ENCODE results near the gene HSF2BP.
"Not testable (repeated sequence)": the region's sequence is repeated elsewhere in the genome, so short reads cannot be mapped to it uniquely, and the experiment has no call there.

Gene HSF2BP

DNA sequence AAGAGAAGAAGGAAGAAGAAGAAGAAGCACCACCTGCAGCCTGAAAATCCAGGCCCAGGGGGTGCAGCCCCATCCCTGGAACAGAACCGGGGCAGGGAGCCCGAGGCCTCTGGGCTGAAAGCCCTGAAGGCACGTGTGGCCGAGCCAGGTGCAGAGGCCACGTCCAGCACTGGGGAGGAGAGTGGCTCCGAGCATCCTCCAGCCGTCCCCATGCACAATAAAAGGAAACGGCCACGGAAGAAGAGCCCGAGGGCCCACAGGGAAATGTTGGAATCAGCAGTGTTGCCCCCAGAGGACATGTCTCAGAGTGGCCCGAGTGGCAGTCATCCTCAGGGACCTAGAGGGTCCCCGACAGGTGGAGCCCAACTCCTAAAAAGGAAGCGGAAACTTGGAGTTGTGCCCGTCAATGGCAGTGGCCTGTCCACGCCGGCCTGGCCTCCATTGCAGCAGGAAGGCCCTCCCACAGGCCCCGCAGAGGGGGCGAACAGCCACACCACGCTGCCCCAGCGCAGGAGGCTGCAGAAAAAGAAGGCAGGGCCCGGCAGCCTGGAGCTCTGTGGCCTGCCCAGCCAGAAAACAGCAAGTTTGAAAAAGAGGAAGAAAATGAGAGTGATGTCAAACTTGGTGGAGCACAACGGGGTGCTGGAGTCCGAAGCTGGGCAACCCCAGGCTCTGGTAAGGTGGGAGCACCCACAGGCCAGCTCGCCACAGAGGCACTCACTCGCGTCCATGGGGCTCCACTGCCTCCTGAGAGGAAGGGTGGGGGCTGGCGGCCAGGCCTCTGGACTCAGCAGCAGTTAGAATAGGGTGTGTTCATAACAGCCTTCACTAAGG, 28.5 kb upstream of the HSF2BP start:
- no peak for DNase-seq (ENCODE audit: low read depth in 2 of 2)

- DNase-seq (ENCODE audit: low read depth in 2 of 2), result no peak
These were observed 27.7 kb upstream of the HSF2BP start for GRCh38 chr21:43686811-43687565.

DNA sequence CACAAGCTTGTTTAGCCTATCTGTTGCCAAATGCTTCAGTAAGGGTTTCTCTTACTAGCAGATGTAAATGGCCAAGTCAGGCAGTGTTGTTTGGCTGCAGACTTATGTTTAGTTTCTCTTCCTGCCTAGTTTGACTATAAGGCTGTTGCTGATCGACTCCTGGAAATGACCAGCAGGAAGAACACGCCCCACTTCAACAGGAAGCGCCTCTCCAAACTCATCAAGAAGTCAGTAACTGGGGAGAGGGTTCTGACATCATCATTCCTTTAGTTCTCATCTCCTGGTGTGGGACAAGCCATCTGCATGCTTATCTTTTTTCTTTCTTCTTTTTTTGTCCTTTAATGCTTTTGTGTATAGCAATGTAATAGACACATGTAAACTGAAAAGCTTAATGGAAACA, 25.1 kb upstream of the HSF2BP start:
- no peak for DNase-seq (ENCODE audit: low read depth in 2 of 2)

DNA sequence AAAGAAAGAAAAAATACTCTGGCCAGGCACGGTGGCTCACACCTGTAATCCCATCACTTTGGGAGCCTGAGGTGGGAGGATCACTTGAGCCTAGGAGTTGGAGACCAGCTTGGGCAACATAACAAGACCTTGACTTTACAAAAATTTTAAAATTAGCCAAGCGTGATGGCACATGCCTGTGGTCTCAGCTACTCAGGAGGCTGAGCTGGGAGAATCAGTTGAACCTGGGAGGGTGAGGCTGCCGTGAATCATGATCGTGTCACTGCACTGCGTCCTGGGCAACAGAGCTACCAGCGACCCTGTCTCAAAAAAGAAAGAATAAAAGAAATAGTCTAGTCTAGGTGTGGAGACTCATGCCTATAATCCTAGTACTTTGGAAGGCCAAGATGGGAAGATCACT, 22.4 kb upstream of the HSF2BP start:
- no peak for DNase-seq (ENCODE audit: low read depth in 2 of 2)

DNA sequence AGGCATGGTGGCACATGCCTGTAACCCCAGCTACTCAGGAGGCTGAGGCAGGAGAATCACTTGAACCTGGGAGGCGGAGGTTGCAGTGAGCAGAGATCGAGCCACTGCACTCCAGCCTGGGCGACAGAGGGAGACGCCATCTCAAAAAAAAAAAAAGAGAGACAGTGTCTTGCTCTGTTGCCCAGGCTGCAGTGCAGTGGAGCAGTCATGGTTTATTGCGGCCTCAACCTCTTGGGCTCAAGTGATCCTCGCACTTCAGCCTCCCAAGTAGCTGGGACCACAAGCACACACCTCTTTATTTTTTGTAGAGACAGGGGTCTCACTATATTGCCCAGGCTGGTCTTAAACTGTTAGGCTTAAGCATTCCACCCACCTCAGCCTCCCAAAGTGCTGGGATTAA, 21.1 kb upstream of the HSF2BP start:
- DNase-seq (ENCODE audit: low read depth in 2 of 2), result not testable (repeated sequence)

DNA sequence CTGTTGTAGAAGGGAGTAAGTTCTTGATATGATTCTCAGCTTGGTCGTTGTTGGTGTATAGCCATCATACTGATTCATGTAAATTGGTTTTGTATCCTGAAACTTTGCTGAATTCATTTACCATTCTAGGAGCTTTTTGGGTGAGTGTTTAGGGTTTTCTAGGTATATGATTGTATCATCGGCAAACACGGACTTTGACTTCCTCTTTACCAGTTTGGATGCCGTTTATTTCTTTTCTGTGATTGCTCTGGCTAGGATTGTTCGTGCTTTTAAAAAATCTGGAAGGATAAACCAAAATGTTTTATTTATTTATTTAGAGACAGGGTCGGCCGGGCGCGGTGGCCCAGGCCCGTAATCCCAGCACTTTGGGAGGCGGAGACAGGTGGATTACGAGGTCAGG, 20.7 kb upstream of the HSF2BP start:
- DNase-seq (ENCODE audit: low read depth in 2 of 2), result no peak

DNA sequence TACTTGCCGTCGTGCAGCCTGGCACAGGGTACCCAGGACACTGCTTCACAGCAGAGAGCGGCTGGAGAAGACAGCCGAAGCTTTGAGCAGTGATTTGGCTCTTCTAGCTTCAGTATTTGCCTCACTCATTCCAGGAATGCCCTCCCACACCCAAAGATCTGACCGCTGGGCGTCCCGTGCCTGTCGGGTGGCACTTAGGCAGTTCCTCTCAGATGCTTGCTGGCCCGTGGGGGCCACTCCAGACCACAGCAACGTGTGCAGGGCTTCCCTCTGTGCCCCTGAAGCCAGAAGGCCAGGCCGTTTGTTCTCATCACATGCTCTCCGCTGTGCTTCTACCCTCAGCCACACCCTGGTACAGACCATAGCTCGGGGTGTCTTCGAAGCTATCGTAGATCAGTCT, 17.1 kb upstream of the HSF2BP start:
- no peak for DNase-seq (ENCODE audit: low read depth in 2 of 2)

DNA sequence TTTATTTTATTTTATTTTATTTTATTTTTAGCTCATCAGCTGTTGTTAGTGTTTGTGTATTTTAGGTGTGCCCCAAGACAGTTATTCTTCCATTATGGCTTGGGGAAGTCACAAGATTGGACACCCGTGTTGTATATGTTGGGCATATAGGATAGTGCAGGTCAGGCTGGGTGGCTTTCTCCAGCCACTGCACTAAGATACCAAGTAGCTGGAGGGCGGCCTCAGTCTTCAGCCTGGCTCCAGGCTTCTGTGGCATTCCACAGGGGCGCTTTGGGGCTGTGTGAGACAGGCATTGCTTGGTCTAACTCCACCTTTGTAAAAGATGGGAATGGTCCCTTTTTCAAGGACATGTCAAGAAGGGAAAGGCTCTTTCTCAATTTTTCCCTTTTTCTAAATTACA, 16.6 kb upstream of the HSF2BP start:
- DNase-seq (ENCODE audit: low read depth in 2 of 2), result no peak

GRCh38 chr21:43669828-43670605, 10.7 kb upstream of the HSF2BP start:
- DNase-seq (ENCODE audit: low read depth in 2 of 2), result no peak

- no peak for DNase-seq (ENCODE audit: low read depth in 2 of 2)
These were observed 8.1 kb upstream of the HSF2BP start for GRCh38 chr21:43667191-43667904.

DNA sequence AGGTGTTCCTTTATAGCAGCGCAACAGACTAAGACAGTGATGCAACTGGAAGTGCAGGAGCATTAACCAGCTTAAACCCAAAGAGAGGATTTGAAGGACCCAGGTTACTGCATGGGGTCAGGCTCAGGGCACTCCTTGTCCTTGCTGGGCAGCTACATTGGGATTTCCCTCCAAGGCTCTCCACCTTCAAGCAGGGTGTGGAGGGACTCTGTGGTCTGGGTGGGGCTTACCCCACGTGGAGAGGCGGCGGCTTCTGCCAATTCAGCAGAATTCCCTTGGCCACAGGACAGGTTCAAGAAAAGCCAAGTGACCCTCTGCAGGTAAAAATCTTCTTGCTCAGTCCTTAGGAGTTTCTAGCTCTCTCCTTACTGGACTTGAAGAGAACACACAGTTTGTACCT, 6.6 kb upstream of the HSF2BP start:
- DNase-seq (ENCODE audit: low read depth in 2 of 2), result no peak

DNA sequence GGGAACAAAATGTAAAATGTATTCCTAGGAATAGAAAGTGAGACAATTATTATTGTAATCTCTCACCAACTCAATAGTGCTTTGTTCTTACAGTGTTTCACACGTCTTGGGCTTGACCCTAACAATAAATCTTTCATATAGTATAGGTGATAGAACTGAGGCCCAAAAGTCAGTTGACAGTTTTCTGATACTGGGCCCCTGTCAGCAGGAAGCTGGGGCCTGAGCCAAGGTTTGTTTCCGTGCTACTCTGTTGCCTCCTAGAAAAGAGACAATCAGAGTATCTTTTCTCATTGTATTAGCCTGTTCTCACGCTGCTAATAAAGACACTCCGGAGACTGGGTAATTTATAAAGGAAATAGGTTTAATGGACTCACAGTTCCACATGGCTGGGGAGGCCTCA, 5.1 kb upstream of the HSF2BP start:
- no peak for DNase-seq (ENCODE audit: low read depth in 2 of 2)

DNA sequence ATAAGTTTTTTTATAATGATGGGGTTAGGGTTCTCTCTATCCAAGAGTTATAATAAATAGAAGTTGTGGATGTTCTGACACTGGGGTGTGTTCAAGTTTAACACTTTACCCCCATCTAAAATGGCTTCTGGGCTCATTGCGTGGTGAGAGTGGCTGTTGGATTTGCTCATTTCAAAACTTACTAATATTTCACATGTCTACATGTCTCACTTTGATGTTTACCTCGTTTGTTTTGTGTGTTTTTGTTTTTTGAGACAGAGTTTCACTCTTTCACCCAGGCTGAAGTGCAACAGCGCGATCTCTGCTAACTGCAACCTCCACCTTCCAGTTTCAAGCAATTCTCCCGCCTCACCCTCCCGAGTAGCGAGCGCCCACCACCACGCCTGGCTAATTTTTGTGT, 3.7 kb upstream of the HSF2BP start:
- no peak for DNase-seq (ENCODE audit: low read depth in 2 of 2)

DNA sequence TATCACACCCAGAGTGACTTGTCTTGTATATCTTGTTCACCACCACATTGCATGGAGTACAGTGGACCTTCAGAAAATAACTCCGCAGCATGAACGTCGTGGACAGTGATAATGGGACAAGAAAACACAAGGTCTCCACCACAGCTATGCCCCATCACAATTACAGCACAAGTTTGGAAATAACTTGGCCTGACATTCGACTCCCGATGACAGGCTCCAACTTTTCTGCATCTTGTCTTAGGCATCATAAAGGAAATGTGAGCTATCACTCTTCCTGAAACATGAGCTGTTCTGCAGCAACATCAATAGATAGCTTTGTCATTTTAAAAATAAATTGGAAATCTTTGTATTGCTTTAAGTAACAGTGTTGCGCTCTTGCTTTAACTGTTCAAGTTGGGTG, 3.0 kb upstream of the HSF2BP start:
- no peak for DNase-seq (ENCODE audit: low read depth in 2 of 2)

GRCh38 chr21:43658769-43659135, 536 bp downstream of the HSF2BP start:
- DNase-seq (ENCODE audit: low read depth in 2 of 2), result no peak

DNA sequence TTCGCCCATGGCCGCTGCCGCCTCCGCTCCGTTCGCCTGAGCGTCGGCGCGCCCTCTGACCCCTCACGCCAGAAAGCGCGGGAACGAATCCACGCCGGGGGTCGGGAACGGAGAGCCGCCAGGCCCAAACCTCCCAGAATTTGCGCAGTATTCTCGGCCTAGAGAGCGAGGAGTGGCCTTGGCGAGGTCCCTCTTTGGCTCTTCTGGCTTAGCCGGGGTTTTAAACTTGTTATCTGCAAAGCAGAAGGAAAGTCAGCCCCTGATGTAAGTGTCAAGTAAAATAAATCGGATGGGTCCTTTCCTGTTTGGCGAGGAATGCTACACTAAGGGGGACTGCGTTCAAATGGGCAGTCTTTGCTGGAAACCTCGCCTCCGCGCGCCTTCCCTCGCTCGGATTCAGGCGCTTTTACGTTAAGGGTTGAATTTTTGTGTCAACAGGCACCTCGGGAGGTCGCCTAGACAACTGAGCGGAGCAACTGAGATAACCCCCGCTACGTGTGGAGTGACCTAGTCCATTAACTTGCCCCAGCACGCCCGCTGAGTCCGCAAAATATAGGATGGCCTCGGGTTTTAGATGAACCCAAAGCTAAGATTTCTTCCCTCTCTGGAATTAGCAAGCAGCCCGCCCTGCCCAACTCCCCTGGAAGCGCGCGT, 1.1 kb downstream of the HSF2BP start:
- DNase-seq (ENCODE audit: low read depth in 2 of 2), result no peak

- DNase-seq (ENCODE audit: low read depth in 2 of 2), result no peak
These were observed 1.8 kb downstream of the HSF2BP start for GRCh38 chr21:43657355-43658087.

DNA sequence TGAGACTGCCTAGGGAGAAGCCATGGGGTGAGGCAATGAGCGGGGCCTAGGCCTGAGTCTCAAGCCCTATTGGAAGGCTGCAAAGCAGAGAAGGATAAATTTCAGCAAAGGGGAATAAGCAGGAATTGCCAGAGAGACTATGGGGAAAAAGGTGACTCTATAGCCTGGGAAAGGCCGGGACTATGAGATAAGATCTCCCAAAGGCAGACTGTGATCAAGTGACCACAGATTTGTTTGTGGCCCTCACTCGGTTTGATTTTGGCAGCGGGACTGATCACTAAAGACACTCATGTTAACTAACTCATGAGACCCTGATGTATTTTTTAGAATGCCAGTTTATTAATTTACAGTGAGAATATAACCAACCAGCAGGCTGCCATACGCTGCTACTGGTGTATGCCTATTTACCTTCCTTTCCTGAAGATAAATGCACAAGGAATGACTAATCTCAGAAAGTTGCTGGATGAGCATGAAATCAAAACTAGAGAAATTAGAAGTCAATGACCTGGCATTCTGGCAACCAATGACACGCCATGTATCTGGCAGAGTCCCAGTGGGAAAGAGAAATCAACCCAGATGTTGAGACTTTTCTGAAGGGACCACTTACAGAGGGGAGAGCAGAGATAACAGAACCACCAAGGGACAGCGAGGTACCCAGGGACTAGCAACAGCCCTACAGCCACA, 4.3 kb downstream of the HSF2BP start:
- DNase-seq (ENCODE audit: low read depth in 2 of 2), result no peak

- no peak for DNase-seq (ENCODE audit: low read depth in 2 of 2)
These were observed 5.7 kb downstream of the HSF2BP start for GRCh38 chr21:43653626-43654025.

DNA sequence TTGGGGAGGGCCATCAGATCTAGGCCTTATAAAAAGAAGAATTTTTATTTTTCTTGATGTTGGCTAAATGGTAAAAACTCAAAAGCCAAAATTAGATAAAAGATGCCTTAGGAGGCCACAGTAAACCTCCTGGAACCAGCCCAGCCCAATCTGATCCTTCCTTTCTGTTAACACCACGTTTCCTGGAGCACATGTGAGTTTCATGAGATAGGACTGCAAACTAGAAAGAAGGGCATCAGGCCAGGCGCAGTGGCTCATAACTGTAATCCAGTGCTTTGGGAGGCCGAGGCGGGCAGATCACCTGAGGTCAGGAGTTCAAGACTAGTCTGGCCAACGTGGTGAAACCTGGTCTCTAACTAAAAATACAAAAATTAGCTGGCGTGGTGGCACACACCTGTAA, 6.7 kb downstream of the HSF2BP start:
- no peak for DNase-seq (ENCODE audit: low read depth in 2 of 2)
